Loucy (cell line): ENCODE data around the gene MRM2.

Source experiments
- H2AFZ ChIP-seq: fragments of 200-600 bp; sonication (generic); 2 replicates; pipeline ENCODE4 v1.6.0; 2016; ENCODE audit warnings: antibody characterized with exemption, mild to moderate bottlenecking, low read length, moderate library complexity
- H3F3A ChIP-seq: fragments of 200-600 bp; 2 replicates; pipeline ENCODE4 v1.6.0; 2016; ENCODE audit warnings: antibody characterized with exemption, low read depth, mild to moderate bottlenecking
- H3K27me3 ChIP-seq: fragments of 200-600 bp; sonication (generic); 2 replicates; pipeline ENCODE4 v1.6.1; 2014; ENCODE audit warnings: low read length, mild to moderate bottlenecking; ENCODE audit not compliant: insufficient read depth, poor library complexity, severe bottlenecking
- H3K36me3 ChIP-seq: fragments of 200-600 bp; sonication (generic); 2 replicates; pipeline ENCODE4 v1.6.1; 2016; ENCODE audit warnings: low read length; ENCODE audit not compliant: insufficient read depth
- H3K4me1 ChIP-seq: fragments of 200-600 bp; sonication (generic); 2 replicates; pipeline ENCODE4 v1.5.1; 2014; ENCODE audit warnings: low read length, mild to moderate bottlenecking; ENCODE audit not compliant: insufficient read depth, poor library complexity, severe bottlenecking
- H3K4me2 ChIP-seq: fragments of 200-600 bp; sonication (generic); 2 replicates; pipeline ENCODE4 v1.6.0; 2014; ENCODE audit warnings: antibody characterized with exemption, low read length, low read depth, mild to moderate bottlenecking; ENCODE audit not compliant: poor library complexity, severe bottlenecking
- H3K4me3 ChIP-seq: fragments of 200-600 bp; sonication (generic); 2 replicates; pipeline ENCODE4 v1.5.1; 2014; ENCODE audit warnings: low read length, mild to moderate bottlenecking, mixed read lengths; ENCODE audit not compliant: poor library complexity, severe bottlenecking
- H3K79me2 ChIP-seq: fragments of 200-600 bp; sonication (generic); 2 replicates; pipeline ENCODE4 v1.6.1; 2014; ENCODE audit warnings: low read length; ENCODE audit not compliant: insufficient read depth
- H3K9ac ChIP-seq: fragments of 200-600 bp; sonication (generic); 2 replicates; pipeline ENCODE4 v1.6.0; 2014; ENCODE audit warnings: mild to moderate bottlenecking, low read depth, low read length, moderate library complexity; ENCODE audit not compliant: poor library complexity, severe bottlenecking
- H3K9me2 ChIP-seq: fragments of 200-600 bp; sonication (generic); replicated peaks from 2 replicates; pipeline ENCODE4 v1.6.1; 2016; ENCODE audit warnings: low read depth, low read length, mixed read lengths
- H3K9me3 ChIP-seq: fragments of 200-600 bp; sonication (generic); 2 replicates; pipeline ENCODE4 v1.6.1; 2014; ENCODE audit warnings: mild to moderate bottlenecking, antibody characterized with exemption, low read length, low read depth; ENCODE audit not compliant: insufficient read depth
- H4K20me1 ChIP-seq: fragments of 200-600 bp; sonication (generic); 2 replicates; pipeline ENCODE4 v1.6.0; 2014; ENCODE audit warnings: antibody characterized with exemption, low read length, mild to moderate bottlenecking; ENCODE audit not compliant: insufficient read depth, poor library complexity, severe bottlenecking
- CTCF ChIP-seq: fragments of 200-600 bp; sonication (generic); conservative IDR thresholded peaks from 2 replicates; pipeline ENCODE4 v1.5.1; 2014; ENCODE audit warnings: mild to moderate bottlenecking, antibody characterized with exemption, low read length
- EZH2phosphoT487 ChIP-seq: fragments of 200-600 bp; IDR thresholded peaks from 2 replicates; pipeline ENCODE4 v1.6.1; 2018; ENCODE audit warnings: antibody characterized with exemption, mild to moderate bottlenecking, moderate library complexity, borderline replicate concordance

MRM2 gene

GRCh38 chr7:2243458-2243857, 1.5 kb upstream of the MRM2 start:
- peaks cover 1% of the 10 kb centered on the region; the same call in 1 of the 2 replicates for H3K36me3 ChIP-seq
- peaks cover 91% of the 10 kb centered on the region for H3K79me2 ChIP-seq
- no peaks in the 10 kb centered on the region for H3K9me3 ChIP-seq
- no peaks in the 10 kb centered on the region for H3K27me3 ChIP-seq
- H4K20me1 ChIP-seq = peaks cover 17% of the 10 kb centered on the region
- H3K9ac ChIP-seq = peak overlapping the region; percentile 92
- H3F3A ChIP-seq = no peaks in the 10 kb centered on the region
- peaks cover 71% of the 10 kb centered on the region for H3K4me1 ChIP-seq
- TF ChIP-seq CTCF = no peak
- no peak for TF ChIP-seq EZH2phosphoT487
- peak overlapping the region; percentile 99 for H3K4me2 ChIP-seq
- peak overlapping the region; percentile 99 for H3K4me3 ChIP-seq
- no peak overlapping the region for H2AFZ ChIP-seq
- H3K9me2 ChIP-seq = no peaks in the 10 kb centered on the region

GRCh38 chr7:2242541-2243429, 780 bp upstream of the MRM2 start:
- peak overlapping the region; percentile 99 for H3K4me2 ChIP-seq
- peak overlapping the region; percentile 92 for H3K9ac ChIP-seq
- peak overlapping the region; percentile 99 for H3K4me3 ChIP-seq
- H3K36me3 ChIP-seq = peaks cover 6% of the 10 kb centered on the region; the same call in 1 of the 2 replicates
- no peaks in the 10 kb centered on the region for H3K27me3 ChIP-seq
- H3K4me1 ChIP-seq = peaks cover 65% of the 10 kb centered on the region
- H4K20me1 ChIP-seq = peaks cover 17% of the 10 kb centered on the region
- TF ChIP-seq CTCF (no peak; the same call in 1 of the 2 replicates), EZH2phosphoT487 (no peak)
- no peaks in the 10 kb centered on the region for H3K9me2 ChIP-seq
- peaks cover 85% of the 10 kb centered on the region for H3K79me2 ChIP-seq
- H2AFZ ChIP-seq = peak overlapping the region; percentile 79
- no peaks in the 10 kb centered on the region for H3K9me3 ChIP-seq
- H3F3A ChIP-seq = no peaks in the 10 kb centered on the region

- Histone ChIP-seq H3K9me3 (no peaks in the 10 kb centered on the region), H3K4me2 (no peak overlapping the region), H4K20me1 (peaks cover 17% of the 10 kb centered on the region), H3K4me3 (no peak overlapping the region), H2AFZ (no peak overlapping the region), H3K36me3 (peaks cover 23% of the 10 kb centered on the region; the same call in 1 of the 2 replicates), H3K4me1 (peaks cover 29% of the 10 kb centered on the region), H3K9ac (no peak overlapping the region), H3F3A (peaks cover 7% of the 10 kb centered on the region; the same call in 1 of the 2 replicates), H3K27me3 (no peaks in the 10 kb centered on the region), H3K9me2 (no peaks in the 10 kb centered on the region), H3K79me2 (peaks cover 52% of the 10 kb centered on the region)
- no peak for TF ChIP-seq CTCF
- no peak for TF ChIP-seq EZH2phosphoT487
Observed at GRCh38 chr7:2239242-2239641, 2.8 kb downstream of the MRM2 start.
